ENCODE results near the gene QRFP.
"Not testable (repeated sequence)": the region's sequence is repeated elsewhere in the genome, so short reads cannot be mapped to it uniquely, and the experiment has no call there.

The QRFP gene

DNA sequence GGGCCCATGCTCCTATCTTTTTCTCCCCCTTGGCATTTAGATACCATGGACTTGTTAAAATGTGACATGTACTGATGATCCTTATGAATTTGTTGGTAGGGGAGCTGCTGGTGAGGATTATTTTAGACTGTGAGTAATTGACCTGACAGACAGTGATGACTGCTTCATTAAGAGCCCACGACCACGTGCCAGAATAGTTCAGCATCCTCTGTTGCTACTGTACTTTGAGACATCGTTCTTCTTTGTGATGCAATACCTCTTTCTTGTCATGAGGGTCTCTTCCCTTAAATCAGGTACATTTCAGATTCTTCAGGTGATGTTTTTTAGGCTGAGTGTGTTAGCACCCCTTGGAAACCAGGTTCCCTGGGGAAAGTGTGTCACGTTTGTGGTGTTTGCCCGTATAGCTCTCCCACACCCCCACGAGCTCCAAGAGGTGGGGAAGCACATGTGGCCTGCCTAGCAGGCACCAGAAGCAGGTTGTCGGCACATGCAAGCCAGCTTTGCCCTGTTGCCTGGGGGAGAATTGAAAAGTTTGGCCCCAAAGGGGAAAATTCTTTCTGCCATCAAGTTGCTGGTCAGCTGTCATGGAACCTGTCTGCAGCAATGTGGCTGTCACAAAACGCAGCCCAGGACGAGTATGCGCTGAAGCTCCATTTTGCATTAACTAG, 25.1 kb downstream of the QRFP start:
- no peak for FAIRE-seq

DNA sequence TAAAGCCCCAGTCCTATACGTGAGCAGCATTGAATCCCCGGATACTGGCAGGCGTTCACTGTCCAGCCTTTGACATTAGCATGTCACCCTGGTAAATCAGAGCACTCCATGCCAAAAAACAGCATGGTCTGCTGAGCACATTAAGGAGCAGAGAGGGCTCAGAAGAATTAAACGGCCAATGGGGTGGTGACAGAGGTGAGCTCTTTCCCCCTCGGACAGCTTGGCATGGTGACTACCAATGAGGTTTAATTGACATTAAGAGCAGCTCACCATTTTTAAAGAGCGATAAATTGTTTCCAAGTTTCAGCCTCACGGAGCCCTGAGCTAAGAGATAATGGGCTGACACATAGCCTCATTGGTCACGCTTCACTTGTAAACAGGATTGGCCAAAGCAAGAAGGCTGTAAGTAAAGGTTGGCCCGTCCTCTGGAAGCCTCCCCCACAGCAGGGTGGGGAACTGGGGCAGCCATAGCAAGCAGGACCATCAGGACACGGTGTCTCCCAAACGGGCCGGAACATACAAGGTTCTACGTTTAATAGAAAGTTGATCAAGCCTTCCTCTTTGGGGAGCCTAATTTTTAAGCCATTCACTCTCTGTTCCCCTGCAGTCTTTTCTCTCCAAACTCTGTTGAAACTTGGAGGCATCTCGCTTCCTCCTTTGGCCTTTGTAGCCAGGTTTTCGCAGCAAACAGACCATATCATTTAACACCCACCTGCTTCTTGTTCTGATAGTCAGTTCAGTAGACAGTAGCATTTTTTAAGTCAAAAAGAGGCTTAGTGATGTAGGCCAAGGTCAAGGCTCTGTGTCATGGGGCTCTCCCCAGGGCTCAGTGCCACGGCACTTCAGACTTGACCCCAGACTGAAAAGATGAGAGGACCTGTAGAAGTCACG, 25.9 kb downstream of the QRFP start:
- no peak for FAIRE-seq

GRCh38 chr9:130869250-130869649, 27.4 kb downstream of the QRFP start:
- FAIRE-seq: no peak

DNA sequence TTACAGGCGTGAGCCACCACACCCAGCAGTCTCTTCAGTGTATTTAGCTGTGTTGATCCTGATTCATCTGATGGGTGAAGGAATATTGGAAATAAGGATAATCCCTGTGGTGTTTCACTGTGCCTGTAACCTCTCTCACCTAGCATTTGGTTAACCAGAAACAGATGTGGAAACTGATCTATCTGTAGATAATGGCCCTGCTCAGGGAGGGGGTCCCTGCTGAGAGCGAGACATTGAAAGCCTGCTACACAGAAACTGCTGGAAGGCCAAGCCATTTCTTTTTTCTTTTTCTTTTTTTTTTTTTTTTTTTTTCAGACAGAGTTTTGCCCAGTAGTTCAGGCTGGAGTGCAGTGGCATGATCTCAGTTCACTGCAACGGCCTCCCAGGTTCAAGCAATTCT, 28.4 kb downstream of the QRFP start:
- no peak for FAIRE-seq

DNA sequence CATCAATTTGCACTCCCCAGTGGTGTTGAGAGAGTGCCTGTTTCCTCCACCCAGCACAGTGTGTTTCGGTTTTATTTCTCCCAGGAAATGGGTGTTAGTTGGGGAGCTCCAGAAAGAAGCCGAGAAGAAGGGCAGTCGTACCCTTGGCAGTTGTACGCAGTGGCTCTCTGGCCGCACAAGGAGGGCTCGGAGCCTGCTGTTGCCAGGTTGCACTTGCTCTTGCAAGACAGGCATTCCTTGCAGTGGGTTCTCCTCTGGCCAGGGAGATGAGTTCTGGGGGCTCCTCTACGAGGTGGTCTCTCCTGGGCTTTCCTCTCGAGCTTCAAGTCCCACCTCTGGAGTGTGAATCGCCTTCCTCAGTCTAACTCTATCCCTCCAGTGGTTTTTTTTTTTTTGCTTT, 29.1 kb downstream of the QRFP start:
- FAIRE-seq: no peak

DNA sequence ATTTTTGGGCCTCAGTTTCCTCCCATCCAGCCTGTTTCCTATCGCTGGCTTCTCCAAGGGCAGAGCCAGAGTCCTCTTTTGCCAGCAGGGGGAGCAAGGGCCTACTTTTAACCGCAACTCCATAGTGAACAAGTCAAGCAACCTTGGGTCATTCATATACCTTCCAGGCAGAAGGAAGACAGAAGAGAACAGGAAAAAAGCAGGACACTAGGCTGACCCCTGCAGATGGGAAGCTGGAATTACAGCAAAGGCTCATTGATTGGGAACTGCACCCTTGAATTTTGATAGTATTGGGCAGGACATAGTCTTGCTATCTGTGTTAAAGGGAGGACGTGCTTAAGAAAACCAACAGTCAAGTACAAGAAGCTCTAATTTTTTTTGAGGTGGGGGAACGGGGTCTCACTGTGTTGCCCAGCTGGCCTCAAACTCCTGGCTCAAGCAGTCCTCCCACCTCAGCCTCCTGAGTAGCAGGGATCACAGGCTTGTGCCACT, 30.1 kb downstream of the QRFP start:
- peak; percentile 90 for FAIRE-seq

DNA sequence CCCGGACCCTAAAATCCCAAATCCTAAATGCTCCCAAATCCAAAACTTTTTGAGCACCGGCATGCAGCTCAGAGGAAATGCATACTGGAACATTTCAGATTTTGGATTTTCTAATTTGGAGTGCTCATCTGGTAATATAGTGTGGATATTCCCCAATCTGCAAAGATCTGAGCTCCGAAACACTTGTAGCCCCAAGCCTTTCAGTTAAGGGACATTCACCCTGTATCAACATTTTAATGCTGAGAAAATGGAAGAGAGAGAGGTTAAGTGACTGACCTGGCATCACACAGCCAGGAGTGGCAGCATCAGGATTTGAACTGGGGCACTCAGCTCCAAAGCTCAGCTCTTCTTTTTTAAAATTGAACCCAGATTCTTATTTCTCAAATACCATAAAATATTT, 30.7 kb downstream of the QRFP start:
- FAIRE-seq: no peak

- FAIRE-seq: no peak
Observed at GRCh38 chr9:130864541-130864940, 32.1 kb downstream of the QRFP start.

DNA sequence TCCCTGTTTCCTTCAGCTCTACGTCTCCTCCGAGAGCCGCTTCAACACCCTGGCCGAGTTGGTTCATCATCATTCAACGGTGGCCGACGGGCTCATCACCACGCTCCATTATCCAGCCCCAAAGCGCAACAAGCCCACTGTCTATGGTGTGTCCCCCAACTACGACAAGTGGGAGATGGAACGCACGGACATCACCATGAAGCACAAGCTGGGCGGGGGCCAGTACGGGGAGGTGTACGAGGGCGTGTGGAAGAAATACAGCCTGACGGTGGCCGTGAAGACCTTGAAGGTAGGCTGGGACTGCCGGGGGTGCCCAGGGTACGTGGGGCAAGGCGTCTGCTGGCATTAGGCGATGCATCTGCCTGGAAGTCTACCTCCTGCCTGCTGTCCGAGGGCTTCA, 33.9 kb downstream of the QRFP start:
- FAIRE-seq: no peak

DNA sequence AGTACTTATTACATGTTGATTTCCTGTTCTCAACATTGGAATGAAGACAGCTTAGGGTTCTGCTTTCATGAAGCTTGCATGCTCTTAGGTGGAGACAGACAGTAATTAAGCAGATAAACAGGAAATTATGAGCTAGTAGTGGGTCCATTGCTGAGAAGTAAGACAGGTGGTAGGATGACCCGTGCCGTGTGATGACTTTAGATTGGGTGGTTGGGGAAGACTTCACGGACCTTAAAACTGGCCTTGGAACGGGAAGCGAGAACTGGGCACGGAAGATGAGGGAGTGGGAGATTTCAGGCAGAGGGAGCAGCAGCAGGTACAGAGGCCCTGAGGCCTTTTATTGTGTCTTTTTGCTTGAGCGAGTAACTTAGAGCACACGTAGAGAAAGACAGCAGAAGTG, 34.4 kb downstream of the QRFP start:
- FAIRE-seq: no peak

GRCh38 chr9:130861372-130862180, 35.0 kb downstream of the QRFP start:
- no peak for FAIRE-seq

DNA sequence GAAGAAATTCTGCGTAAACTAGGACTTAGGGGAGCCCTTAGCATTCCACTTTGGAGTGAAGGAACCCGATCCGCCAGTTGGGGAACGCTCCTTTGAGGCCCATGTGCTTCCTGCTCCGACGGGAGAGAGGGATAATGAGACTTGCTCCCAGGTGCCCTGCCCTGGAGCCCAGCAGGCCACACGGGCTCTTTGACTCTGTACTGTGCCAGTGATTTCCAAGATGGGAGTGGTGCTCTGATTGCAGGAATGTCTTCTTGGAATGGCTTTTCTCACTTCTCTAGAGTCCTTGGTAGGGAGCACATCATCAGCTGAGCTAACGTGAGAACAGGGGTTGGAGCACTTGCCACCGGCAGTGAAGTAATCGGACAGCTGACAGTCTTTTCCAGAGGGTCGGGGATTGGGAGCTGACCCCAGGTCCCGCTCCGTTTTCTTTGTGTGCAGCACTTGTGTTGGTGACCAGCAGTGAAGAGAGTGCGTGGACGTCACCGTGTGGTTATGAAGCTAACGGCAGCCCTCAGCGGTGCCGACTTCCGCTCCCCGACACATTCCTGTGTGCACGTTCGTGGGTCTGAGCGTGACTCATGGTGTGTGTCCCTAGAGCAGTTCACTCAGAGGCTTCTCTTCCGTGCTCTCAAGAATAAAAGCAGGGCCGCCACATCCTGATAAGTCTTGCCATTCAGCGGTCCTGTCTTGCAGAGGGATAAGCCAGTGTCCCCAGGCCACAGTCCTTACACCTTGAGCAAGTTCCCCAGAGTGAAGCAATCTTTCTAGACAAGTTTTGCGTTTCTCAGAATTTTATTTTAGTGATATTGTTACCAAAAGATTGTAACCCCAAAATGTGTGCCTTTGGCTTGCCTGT, 35.9 kb downstream of the QRFP start:
- FAIRE-seq: no peak

GRCh38 chr9:130858739-130859705, 37.6 kb downstream of the QRFP start:
- no peak for FAIRE-seq

- no peak for FAIRE-seq
Observed at GRCh38 chr9:130857864-130858738, 38.5 kb downstream of the QRFP start.

DNA sequence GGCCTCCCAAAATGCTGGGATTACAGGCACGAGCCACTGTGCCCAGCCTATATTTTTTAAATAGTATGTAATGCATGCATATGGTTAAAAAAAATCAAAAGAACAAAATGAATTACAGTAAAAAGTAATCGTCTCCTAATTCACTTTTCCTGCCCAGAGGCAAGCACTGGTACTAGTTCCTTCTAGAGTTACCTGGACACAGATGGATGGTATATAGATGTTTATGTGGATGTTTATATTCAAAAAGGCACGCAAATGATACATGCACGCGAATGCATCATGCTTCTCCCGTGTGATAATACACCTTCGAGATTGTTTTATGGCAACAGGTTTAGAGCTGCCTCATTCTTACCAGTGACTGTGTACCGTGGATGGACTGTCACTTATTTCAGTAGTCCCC, 40.1 kb downstream of the QRFP start:
- no peak for FAIRE-seq

DNA sequence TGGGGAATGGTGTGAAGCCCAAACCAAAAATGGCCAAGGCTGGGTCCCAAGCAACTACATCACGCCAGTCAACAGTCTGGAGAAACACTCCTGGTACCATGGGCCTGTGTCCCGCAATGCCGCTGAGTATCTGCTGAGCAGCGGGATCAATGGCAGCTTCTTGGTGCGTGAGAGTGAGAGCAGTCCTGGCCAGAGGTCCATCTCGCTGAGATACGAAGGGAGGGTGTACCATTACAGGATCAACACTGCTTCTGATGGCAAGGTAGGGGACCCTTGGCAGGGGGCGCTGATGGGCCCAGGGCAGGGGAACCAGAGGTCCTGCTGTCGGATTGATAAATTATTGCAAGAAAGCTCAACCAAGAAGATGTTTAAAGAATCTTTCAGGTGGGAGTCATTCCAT, 41.8 kb downstream of the QRFP start:
- no peak for FAIRE-seq

- FAIRE-seq: no peak
Observed at GRCh38 chr9:130854092-130854491, 42.5 kb downstream of the QRFP start.

DNA sequence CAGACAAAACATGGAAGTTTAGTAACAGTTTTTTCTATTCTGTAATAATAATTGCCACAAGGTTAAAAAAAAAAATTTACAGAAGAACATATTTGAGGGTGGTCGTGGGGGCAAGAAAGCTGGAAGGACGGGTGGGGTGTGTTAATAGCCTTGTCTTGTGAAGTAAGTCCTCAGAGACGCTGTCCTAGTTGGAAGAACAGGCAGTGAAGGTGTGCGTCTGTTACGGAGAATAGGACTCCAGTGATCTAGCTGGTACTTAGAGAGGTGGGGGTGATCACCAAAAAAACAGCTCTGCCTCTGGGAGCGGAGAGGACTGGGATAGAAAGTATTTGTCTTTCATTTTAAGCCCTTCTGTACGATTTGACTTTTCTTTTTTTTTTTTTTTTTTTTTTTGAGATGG, 43.8 kb downstream of the QRFP start:
- no peak for FAIRE-seq

DNA sequence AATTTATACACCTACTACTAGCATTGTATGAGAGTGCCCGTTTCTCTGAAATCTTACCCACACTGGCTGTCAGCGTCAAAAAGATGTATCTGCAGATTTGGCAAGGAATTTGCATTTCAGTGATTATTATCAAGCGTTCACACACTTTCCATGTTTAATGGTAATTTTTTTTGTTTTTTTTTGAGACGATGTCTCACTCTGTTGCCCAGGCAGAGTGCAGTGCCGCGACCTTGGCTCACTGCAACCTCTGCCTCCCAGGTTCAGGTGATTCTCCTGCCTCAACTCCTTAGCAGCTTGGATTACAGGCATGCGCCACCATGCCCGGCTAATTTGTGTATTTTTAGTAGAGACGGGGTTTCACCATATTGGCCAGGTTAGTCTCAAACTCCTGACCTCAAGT, 47.3 kb downstream of the QRFP start:
- no peak for FAIRE-seq

GRCh38 chr9:130848514-130848913, 48.1 kb downstream of the QRFP start:
- not testable (repeated sequence) for FAIRE-seq

Data from A204.1 (cell line).